MM.1S (cell line): ENCODE measurements around the gene NEK6.

Experiments
- EZH2 ChIP-seq: fragments of 300-600 bp; sonication (generic); optimal IDR thresholded peaks from 2 replicates; pipeline ENCODE3; 2017; ENCODE audit warnings: low read depth, mild to moderate bottlenecking, antibody characterized with exemption, low read length, mixed read lengths
- EZH2phosphoT487 ChIP-seq: fragments of 300-600 bp; sonication (generic); IDR thresholded peaks from 2 replicates; pipeline ENCODE4 v1.6.1; 2018; ENCODE audit warnings: antibody characterized with exemption, low read length
- TF ChIP-seq, protein P1 (sequence below): fragments of 300-600 bp; sonication (generic); IDR thresholded peaks from 2 replicates; pipeline ENCODE4 v1.5.1; 2016; ENCODE audit warnings: antibody characterized with exemption, low read length, mixed read lengths

DNA sequence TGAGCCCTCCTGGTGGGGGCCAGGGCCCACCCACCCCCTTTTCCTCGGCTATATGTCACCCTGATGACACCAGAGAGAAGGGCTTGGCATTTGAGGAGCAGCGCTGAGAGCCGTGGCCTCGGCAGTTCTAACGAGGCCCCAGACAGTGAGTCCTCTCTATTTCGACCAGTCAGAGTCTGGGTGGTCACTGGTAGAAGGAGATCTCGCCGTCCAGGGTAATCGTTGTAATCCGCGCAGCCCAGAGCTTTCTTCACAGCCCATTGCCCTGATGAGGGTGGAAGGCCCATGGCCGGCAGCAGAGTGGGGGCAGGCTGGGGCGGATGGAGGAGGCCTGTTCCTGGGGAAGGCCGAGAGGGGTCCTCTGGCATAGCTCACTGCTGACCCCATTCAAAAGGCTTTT, 87.3 kb downstream of the NEK6 start:
- no peak for TF ChIP-seq EZH2
- TF ChIP-seq, protein P1, sequence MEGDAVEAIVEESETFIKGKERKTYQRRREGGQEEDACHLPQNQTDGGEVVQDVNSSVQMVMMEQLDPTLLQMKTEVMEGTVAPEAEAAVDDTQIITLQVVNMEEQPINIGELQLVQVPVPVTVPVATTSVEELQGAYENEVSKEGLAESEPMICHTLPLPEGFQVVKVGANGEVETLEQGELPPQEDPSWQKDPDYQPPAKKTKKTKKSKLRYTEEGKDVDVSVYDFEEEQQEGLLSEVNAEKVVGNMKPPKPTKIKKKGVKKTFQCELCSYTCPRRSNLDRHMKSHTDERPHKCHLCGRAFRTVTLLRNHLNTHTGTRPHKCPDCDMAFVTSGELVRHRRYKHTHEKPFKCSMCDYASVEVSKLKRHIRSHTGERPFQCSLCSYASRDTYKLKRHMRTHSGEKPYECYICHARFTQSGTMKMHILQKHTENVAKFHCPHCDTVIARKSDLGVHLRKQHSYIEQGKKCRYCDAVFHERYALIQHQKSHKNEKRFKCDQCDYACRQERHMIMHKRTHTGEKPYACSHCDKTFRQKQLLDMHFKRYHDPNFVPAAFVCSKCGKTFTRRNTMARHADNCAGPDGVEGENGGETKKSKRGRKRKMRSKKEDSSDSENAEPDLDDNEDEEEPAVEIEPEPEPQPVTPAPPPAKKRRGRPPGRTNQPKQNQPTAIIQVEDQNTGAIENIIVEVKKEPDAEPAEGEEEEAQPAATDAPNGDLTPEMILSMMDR: no peak
- no peak for TF ChIP-seq EZH2phosphoT487
